HepG2 (cell line): ENCODE data around the gene NUCB1.

Experiments used
- GLMP ChIP-seq: sonication (generic); formaldehyde crosslinking; IDR thresholded peaks from 2 replicates; pipeline ENCODE4 v1.9.0; 2021; ENCODE audit warnings: missing genetic modification reagents, mild to moderate bottlenecking, borderline replicate concordance
- GTF2F1 ChIP-seq: fragments of 150-350 bp; IDR thresholded peaks from 2 replicates; pipeline ENCODE4 v1.6.1; 2014; ENCODE audit warnings: low read length
- JUN ChIP-seq: sonication (generic); formaldehyde crosslinking; IDR thresholded peaks from 2 replicates; pipeline ENCODE4 v1.4.0; 2020; ENCODE audit warnings: mild to moderate bottlenecking, missing genetic modification reagents
- MAFK ChIP-seq, 2 experiments: IDR thresholded peaks in 1 of 2; conservative IDR thresholded peaks in 1 of 2; 2 replicates each; pipeline ENCODE4 v1.6.1; 2011; ENCODE audit warnings: improper control_type of control experiment in 2 of 2, low read length in 2 of 2
- SRF ChIP-seq: IDR thresholded peaks from 2 replicates; pipeline ENCODE4 v1.6.1; 2011; ENCODE audit warnings: mild to moderate bottlenecking, low read depth, low read length, moderate library complexity
- TAF1 ChIP-seq: sonication (generic); formaldehyde crosslinking; IDR thresholded peaks from 2 replicates; pipeline ENCODE4 v1.4.0; 2020; ENCODE audit warnings: missing genetic modification reagents
- TF ChIP-seq, protein P1 (sequence below): sonication (generic); formaldehyde crosslinking; IDR thresholded peaks from 2 replicates; pipeline ENCODE4 v1.5.0; 2020; ENCODE audit warnings: mild to moderate bottlenecking, missing genetic modification reagents, moderate library complexity

- no peak for TF ChIP-seq SRF
- no peak for TF ChIP-seq JUN (CRISPR knock-in tag)
- no peak for TF ChIP-seq TAF1 (CRISPR knock-in tag)
- TF ChIP-seq, protein P1, sequence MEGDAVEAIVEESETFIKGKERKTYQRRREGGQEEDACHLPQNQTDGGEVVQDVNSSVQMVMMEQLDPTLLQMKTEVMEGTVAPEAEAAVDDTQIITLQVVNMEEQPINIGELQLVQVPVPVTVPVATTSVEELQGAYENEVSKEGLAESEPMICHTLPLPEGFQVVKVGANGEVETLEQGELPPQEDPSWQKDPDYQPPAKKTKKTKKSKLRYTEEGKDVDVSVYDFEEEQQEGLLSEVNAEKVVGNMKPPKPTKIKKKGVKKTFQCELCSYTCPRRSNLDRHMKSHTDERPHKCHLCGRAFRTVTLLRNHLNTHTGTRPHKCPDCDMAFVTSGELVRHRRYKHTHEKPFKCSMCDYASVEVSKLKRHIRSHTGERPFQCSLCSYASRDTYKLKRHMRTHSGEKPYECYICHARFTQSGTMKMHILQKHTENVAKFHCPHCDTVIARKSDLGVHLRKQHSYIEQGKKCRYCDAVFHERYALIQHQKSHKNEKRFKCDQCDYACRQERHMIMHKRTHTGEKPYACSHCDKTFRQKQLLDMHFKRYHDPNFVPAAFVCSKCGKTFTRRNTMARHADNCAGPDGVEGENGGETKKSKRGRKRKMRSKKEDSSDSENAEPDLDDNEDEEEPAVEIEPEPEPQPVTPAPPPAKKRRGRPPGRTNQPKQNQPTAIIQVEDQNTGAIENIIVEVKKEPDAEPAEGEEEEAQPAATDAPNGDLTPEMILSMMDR (CRISPR knock-in tag), result no peak
- TF ChIP-seq MAFK (conservative IDR thresholded peaks at IDR 0.05 in 1 of 2, IDR thresholded peaks at IDR 0.05 in 1 of 2; ENCODE audit: low read length in 2 of 2), result no peak
- TF ChIP-seq GTF2F1, result no peak
- no peak for TF ChIP-seq GLMP (CRISPR knock-in tag)
Observed at GRCh38 chr19:48905664-48906063, 5.6 kb downstream of the NUCB1 start.
